CD4-positive, alpha-beta T cell (primary cell): ENCODE results near the gene CLPSL1. TPM values are rescaled to one million over a fixed set of nuclear protein-coding genes. Genes with fewer than 3 reads are reported as not detected.

Experiments used
- ATAC-seq: fragments of 200-7000 bp; cut with Tn5 transposase; one replicate; pipeline ENCODE4 v1.10.0; 2022; ENCODE audit warnings: mild to moderate bottlenecking; ENCODE audit not compliant: poor library complexity
- CTCF ChIA-PET: fragments of 350-600 bp; sonication (Branson Sonifier 250); formaldehyde crosslinking; loops from one replicate; lab custom pipeline; 2021; ENCODE audit warnings: antibody characterized with exemption, inconsistent platforms; lab: Charles Lee
- POLR2A ChIA-PET: fragments of 350-600 bp; sonication (Branson Sonifier 250); formaldehyde crosslinking; loops from one replicate; lab custom pipeline; 2021; ENCODE audit warnings: antibody characterized with exemption, inconsistent platforms; lab: Charles Lee
- DNase-seq, 14 experiments: peaks; one replicate each; pipeline ENCODE4 v3.0.0-alpha.2; 2013 to 2020; ENCODE audit warnings: mixed read lengths in 2 of 14
- H3K27ac ChIP-seq, 2 donors: one replicate each; pipeline versions ENCODE4 v1.5.1 to v1.7.0; 2013; ENCODE audit warnings: low read length in 2 of 2, low read depth in 1 of 2, mild to moderate bottlenecking in 1 of 2
- H3K27me3 ChIP-seq, 2 experiments: 1 replicate in 1 of 2; 2 replicates in 1 of 2; pipeline versions ENCODE4 v1.6.1 to v1.7.0; 2013; ENCODE audit warnings: low read length in 2 of 2, control low read depth in 1 of 2, mild to moderate bottlenecking in 1 of 2, moderate library complexity in 1 of 2; ENCODE audit not compliant: insufficient read depth in 2 of 2, control insufficient read depth in 1 of 2
- H3K36me3 ChIP-seq: one replicate; pipeline ENCODE4 v1.6.1; 2013; ENCODE audit warnings: low read length, control low read depth; ENCODE audit not compliant: insufficient read depth
- H3K4me1 ChIP-seq: one replicate; pipeline ENCODE4 v1.6.1; 2013; ENCODE audit warnings: low read length, control low read depth; ENCODE audit not compliant: insufficient read depth
- H3K4me3 ChIP-seq: one replicate; pipeline ENCODE4 v1.5.1; 2013; ENCODE audit warnings: mild to moderate bottlenecking, low read length, moderate library complexity
- H3K9me3 ChIP-seq, 2 experiments: 1 replicate in 1 of 2; 2 replicates in 1 of 2; pipeline versions ENCODE4 v1.6.1 to v1.7.0; 2013; ENCODE audit warnings: low read length in 2 of 2, mild to moderate bottlenecking in 2 of 2, control low read depth in 1 of 2, moderate library complexity in 1 of 2; ENCODE audit not compliant: control insufficient read depth in 1 of 2, insufficient read depth in 1 of 2
- H3K27ac Mint-ChIP-seq: one replicate; pipeline ENCODE4 v1.8.0; 2020; ENCODE audit warnings: mixed read lengths
- H3K27me3 Mint-ChIP-seq: one replicate; pipeline ENCODE4 v1.8.0; 2021; ENCODE audit warnings: mixed read lengths
- H3K36me3 Mint-ChIP-seq: one replicate; pipeline ENCODE4 v1.8.0; 2021; ENCODE audit warnings: low read depth, mixed read lengths
- H3K4me1 Mint-ChIP-seq: one replicate; pipeline ENCODE4 v1.8.0; 2021; ENCODE audit warnings: low read depth, mixed read lengths
- H3K4me3 Mint-ChIP-seq: one replicate; pipeline ENCODE4 v1.8.0; 2020; ENCODE audit warnings: mild to moderate bottlenecking, mixed read lengths
- H3K9me3 Mint-ChIP-seq: one replicate; pipeline ENCODE4 v1.8.0; 2020; ENCODE audit warnings: mixed read lengths
- CTCF ChIP-seq: fragments of 200-600 bp; IDR thresholded peaks from one replicate; pipeline ENCODE4 v1.8.0; 2022; ENCODE audit warnings: antibody characterized with exemption, mild to moderate bottlenecking
- intact Hi-C, 2 experiments: fragments of 100-400 bp; cut with DNase I in 1 of 2; cut with micrococcal nuclease in 1 of 2; formaldehyde crosslinking; loops; one replicate each; pipeline versions ENCODE4 v1.15.1 to v1.9.0; 2023 to 2025; cut with DNase I, micrococcal nuclease
- total RNA-seq, 174 experiments: library from RNA in 2 of 174; stranded (reverse) in 2 of 174; gene quantifications; one replicate each; pipeline ENCODE4 v1.2.3 and lab custom pipeline; 2021 to 2026

The CLPSL1 gene
- total RNA-seq, 2 experiments from 2014 or later = not detected

GRCh38 chr6:35801148-35801547 is 20.3 kb downstream of the CLPSL1 start:
- no peak for ATAC-seq
- intact Hi-C loops = no loop called here
- peaks cover 9 to 10% of the 10 kb centered on the region in 2 experiments for H3K27me3 ChIP-seq
- ChIA-PET POLR2A (no interaction called here), CTCF (no interaction called here)
- no peak for TF ChIP-seq CTCF
- no peaks in the 10 kb centered on the region for H3K36me3 Mint-ChIP-seq
- no peak for DNase-seq
- H3K4me1 ChIP-seq = peaks cover 8% of the 10 kb centered on the region
- H3K27ac ChIP-seq = no peak overlapping the region
- peaks cover 0 to 10% of the 10 kb centered on the region in 2 experiments for H3K9me3 ChIP-seq
- H3K4me1 Mint-ChIP-seq = no peaks in the 10 kb centered on the region
- no peak overlapping the region for H3K4me3 ChIP-seq
- H3K27me3 Mint-ChIP-seq = peaks cover 19% of the 10 kb centered on the region
- H3K9me3 Mint-ChIP-seq = no peaks in the 10 kb centered on the region
- H3K4me3 Mint-ChIP-seq = no peak overlapping the region
- H3K36me3 ChIP-seq = no peaks in the 10 kb centered on the region
- H3K27ac Mint-ChIP-seq = no peak overlapping the region

- intact Hi-C loops = no loop called here
- ChIA-PET POLR2A (no interaction called here), CTCF (no interaction called here)
- no peaks in the 10 kb centered on the region for H3K4me1 Mint-ChIP-seq
- peak; percentile 92 for ATAC-seq
- H3K27me3 Mint-ChIP-seq = peaks cover 44% of the 10 kb centered on the region
- Histone ChIP-seq H3K4me1 (peaks cover 8% of the 10 kb centered on the region), H3K4me3 (no peak within 1 kb of the TSS), H3K27me3 (peaks cover 15 to 25% of the 10 kb centered on the region in 2 experiments), H3K9me3 (peaks cover 0 to 10% of the 10 kb centered on the region in 2 experiments), H3K36me3 (no peaks in the 10 kb centered on the region), H3K27ac (no peak within 1 kb of the TSS)
- peak; percentile 11 to 66 (median 34) for DNase-seq
- H3K36me3 Mint-ChIP-seq = no peaks in the 10 kb centered on the region
- no peaks in the 10 kb centered on the region for H3K9me3 Mint-ChIP-seq
- no peak within 1 kb of the TSS for H3K27ac Mint-ChIP-seq
- H3K4me3 Mint-ChIP-seq = no peak within 1 kb of the TSS
- no peak for TF ChIP-seq CTCF
Measured at GRCh38 chr6:35804996-35805736, 24.3 kb downstream of the CLPSL1 start, which contains the start of gene LHFPL5. TSS of gene LHFPL5 (plus strand) at chr6:35805352. CDS start at chr6:35805671, 319 bp downstream.

GRCh38 chr6:35808688-35809087 is 27.9 kb downstream of the CLPSL1 start:
- DNase-seq = no peak
- H3K9me3 Mint-ChIP-seq = no peaks in the 10 kb centered on the region
- H3K4me1 Mint-ChIP-seq = no peaks in the 10 kb centered on the region
- Histone ChIP-seq H3K36me3 (no peaks in the 10 kb centered on the region), H3K27me3 (peaks cover 15 to 25% of the 10 kb centered on the region in 2 experiments), H3K27ac (no peak overlapping the region), H3K4me3 (no peak overlapping the region), H3K9me3 (peaks cover 0 to 10% of the 10 kb centered on the region in 2 experiments), H3K4me1 (peaks cover 11% of the 10 kb centered on the region)
- ChIA-PET POLR2A (no interaction called here), CTCF (no interaction called here)
- peaks cover 39% of the 10 kb centered on the region for H3K27me3 Mint-ChIP-seq
- no peak overlapping the region for H3K4me3 Mint-ChIP-seq
- ATAC-seq = no peak
- H3K36me3 Mint-ChIP-seq = no peaks in the 10 kb centered on the region
- no peak overlapping the region for H3K27ac Mint-ChIP-seq
- no peak for TF ChIP-seq CTCF
- intact Hi-C loops = no loop called here
